ENCODE data around the gene CAMK1D. TPM values are rescaled to one million over a fixed set of nuclear protein-coding genes. Genes with fewer than 3 reads are reported as not detected.

Gene CAMK1D
- polyA plus RNA-seq, 1 of the 3 experiments (the other 2 are of a cell fraction), result 4.1 TPM

GRCh38 chr10:12550994-12551393, 201.6 kb downstream of the CAMK1D start:
- H3K27me3 ChIP-seq (ENCODE audit: insufficient read depth), result no peaks in the 10 kb centered on the region
- H3K79me2 ChIP-seq (ENCODE audit: insufficient read depth), result no peaks in the 10 kb centered on the region
- no peak overlapping the region for H3K4me2 ChIP-seq
- no peaks in the 10 kb centered on the region for H3F3A ChIP-seq (replicated peaks; ENCODE audit: insufficient read depth)
- 97% methylated on average over 8 of the region's 8 CpGs for WGBS (ENCODE audit: low lambda C conversion rate)
- TF ChIP-seq, protein P1, sequence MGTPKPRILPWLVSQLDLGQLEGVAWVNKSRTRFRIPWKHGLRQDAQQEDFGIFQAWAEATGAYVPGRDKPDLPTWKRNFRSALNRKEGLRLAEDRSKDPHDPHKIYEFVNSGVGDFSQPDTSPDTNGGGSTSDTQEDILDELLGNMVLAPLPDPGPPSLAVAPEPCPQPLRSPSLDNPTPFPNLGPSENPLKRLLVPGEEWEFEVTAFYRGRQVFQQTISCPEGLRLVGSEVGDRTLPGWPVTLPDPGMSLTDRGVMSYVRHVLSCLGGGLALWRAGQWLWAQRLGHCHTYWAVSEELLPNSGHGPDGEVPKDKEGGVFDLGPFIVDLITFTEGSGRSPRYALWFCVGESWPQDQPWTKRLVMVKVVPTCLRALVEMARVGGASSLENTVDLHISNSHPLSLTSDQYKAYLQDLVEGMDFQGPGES (IDR thresholded peaks at IDR 0.05; ENCODE audit: low read depth, low read length), result no peak
- TF ChIP-seq TCF12 (IDR thresholded peaks at IDR 0.05) (no peak), RFX5 (IDR thresholded peaks at IDR 0.05; ENCODE audit: low read length) (no peak), CHD2 (IDR thresholded peaks at IDR 0.05; ENCODE audit: low read length, partially characterized antibody) (no peak), RCOR1 (IDR thresholded peaks at IDR 0.05; ENCODE audit: low read length) (no peak)
- no peak overlapping the region for H3K4me3 ChIP-seq (ENCODE audit: low read depth in 2 of 2, low read length in 1 of 2)
- H3K9ac ChIP-seq, result no peak overlapping the region
- ChIA-PET CTCF (no interaction called here), POLR2A (interaction anchor here (0.6 kb wide), 1 partner anchor 941 kb away, joined by 3 read pairs; no protein-coding TSS in a partner anchor)
- H3K9me2 ChIP-seq, result no peaks in the 10 kb centered on the region
- H3K9me3 ChIP-seq, result no peaks in the 10 kb centered on the region
- no peaks in the 10 kb centered on the region for H4K20me1 ChIP-seq (ENCODE audit: insufficient read depth)
- H3K4me1 ChIP-seq (ENCODE audit: control insufficient read depth in 1 of 2, insufficient read depth in 2 of 2, low read depth in 1 of 2, low read length in 1 of 2), result no peaks in the 10 kb centered on the region; a peak in 1 of 4 replicates
- H3K36me3 ChIP-seq (replicated peaks in 1 of 2; ENCODE audit: control insufficient read depth in 1 of 2, insufficient read depth in 2 of 2, low read length in 1 of 2), result no peaks in the 10 kb centered on the region
- no peak overlapping the region for H2AFZ ChIP-seq (ENCODE audit: low read depth)
- H3K27ac ChIP-seq (ENCODE audit: low read depth in 2 of 2, low read length in 1 of 2), result no peak overlapping the region
- DNase-seq, result no peak

DNA sequence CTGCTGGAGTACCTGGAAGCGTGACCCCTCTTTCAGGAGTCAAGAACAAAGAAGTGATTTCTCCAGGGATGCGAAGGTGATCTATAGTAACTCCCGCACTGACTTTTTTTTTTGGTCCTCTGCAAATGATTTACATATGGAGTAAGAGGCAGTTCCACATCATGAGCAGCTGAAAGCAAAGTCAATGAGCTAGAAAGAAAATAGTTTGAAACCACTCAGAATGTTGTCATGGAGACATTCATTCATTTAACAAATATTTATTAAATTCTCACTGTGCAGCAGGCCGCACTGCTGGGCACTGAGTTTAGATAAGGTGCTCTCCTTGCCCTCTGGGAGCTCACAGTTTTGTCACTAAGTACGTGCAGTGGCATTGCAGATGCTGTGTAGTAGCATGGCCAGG, 206.7 kb downstream of the CAMK1D start:
- 78% methylated on average over 5 of the region's 5 CpGs for WGBS (ENCODE audit: low lambda C conversion rate)
- DNase-seq, result no peak
- H3K4me3 ChIP-seq (ENCODE audit: low read depth in 2 of 2, low read length in 1 of 2), result no peak overlapping the region
- no peaks in the 10 kb centered on the region for H3K9me3 ChIP-seq
- no peak overlapping the region for H2AFZ ChIP-seq (ENCODE audit: low read depth)
- H3K79me2 ChIP-seq (ENCODE audit: insufficient read depth), result no peaks in the 10 kb centered on the region
- CTCF ChIA-PET, result no interaction called here
- no peaks in the 10 kb centered on the region for H4K20me1 ChIP-seq (ENCODE audit: insufficient read depth)
- H3F3A ChIP-seq (replicated peaks; ENCODE audit: insufficient read depth), result no peaks in the 10 kb centered on the region
- H3K27ac ChIP-seq (ENCODE audit: low read depth in 2 of 2, low read length in 1 of 2), result no peak overlapping the region
- H3K4me2 ChIP-seq, result no peak overlapping the region
- H3K27me3 ChIP-seq (ENCODE audit: insufficient read depth), result no peaks in the 10 kb centered on the region
- no peaks in the 10 kb centered on the region for H3K9me2 ChIP-seq
- POLR2A ChIA-PET, result no interaction called here
- H3K9ac ChIP-seq, result no peak overlapping the region
- H3K36me3 ChIP-seq (replicated peaks in 1 of 2; ENCODE audit: control insufficient read depth in 1 of 2, insufficient read depth in 2 of 2, low read length in 1 of 2), result no peaks in the 10 kb centered on the region
- TF ChIP-seq JUND (IDR thresholded peaks at IDR 0.05), result no peak
- TF ChIP-seq, protein P1 (IDR thresholded peaks at IDR 0.05; ENCODE audit: low read depth, low read length), result no peak
- H3K4me1 ChIP-seq (ENCODE audit: control insufficient read depth in 1 of 2, insufficient read depth in 2 of 2, low read depth in 1 of 2, low read length in 1 of 2), result no peaks in the 10 kb centered on the region

DNA sequence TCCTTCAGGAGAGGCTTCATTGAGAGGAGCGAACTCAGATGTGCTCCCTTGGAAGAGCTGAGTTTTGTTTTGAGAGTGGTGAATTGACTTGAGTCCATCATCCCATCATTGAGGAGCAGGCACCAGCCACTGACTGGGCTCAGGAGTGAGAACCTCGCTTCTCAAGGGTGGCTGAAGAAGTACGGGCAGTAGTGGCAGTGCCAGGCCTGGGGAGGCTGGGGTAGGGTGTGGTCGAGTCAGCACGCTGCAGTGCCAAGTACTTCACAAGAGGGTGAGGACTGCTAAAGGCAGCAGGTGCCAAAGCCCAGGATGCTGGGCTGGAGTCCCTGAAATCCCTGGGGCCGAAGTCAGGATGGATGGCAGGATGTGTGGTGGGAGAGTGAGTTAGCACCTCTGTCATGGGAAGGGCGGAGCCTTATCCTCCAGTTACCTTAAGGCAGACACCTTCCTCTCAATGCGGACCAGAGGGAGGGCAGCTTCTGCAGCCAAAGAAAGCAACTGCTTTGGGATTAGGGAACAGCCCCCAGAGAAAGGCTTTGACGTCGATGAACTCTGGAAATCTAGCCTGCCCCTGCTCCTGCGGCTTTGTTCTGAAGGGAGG, 210.3 kb downstream of the CAMK1D start:
- no peaks in the 10 kb centered on the region for H3K4me1 ChIP-seq (ENCODE audit: control insufficient read depth in 1 of 2, insufficient read depth in 2 of 2, low read depth in 1 of 2, low read length in 1 of 2)
- H2AFZ ChIP-seq (ENCODE audit: low read depth), result no peak overlapping the region
- H3F3A ChIP-seq (replicated peaks; ENCODE audit: insufficient read depth), result no peaks in the 10 kb centered on the region
- DNase-seq, result no peak
- 73% methylated on average over 10 of the region's 11 CpGs for WGBS (ENCODE audit: low lambda C conversion rate)
- no peak overlapping the region for H3K4me3 ChIP-seq (ENCODE audit: low read depth in 2 of 2, low read length in 1 of 2)
- H3K79me2 ChIP-seq (ENCODE audit: insufficient read depth), result no peaks in the 10 kb centered on the region
- CTCF ChIA-PET, result no interaction called here
- no peak overlapping the region for H3K9ac ChIP-seq
- no peaks in the 10 kb centered on the region for H3K36me3 ChIP-seq (replicated peaks in 1 of 2; ENCODE audit: control insufficient read depth in 1 of 2, insufficient read depth in 2 of 2, low read length in 1 of 2)
- TF ChIP-seq ELF1 (IDR thresholded peaks at IDR 0.05) (no peak), MXI1 (IDR thresholded peaks at IDR 0.05; ENCODE audit: low read depth, low read length) (no peak), RCOR1 (IDR thresholded peaks at IDR 0.05; ENCODE audit: low read length) (no peak), ZBTB33 (IDR thresholded peaks at IDR 0.05; ENCODE audit: borderline replicate concordance, low read depth) (no peak), JUND (IDR thresholded peaks at IDR 0.05) (no peak)
- H3K9me2 ChIP-seq, result no peaks in the 10 kb centered on the region
- H3K4me2 ChIP-seq, result no peak overlapping the region
- no peak overlapping the region for H3K27ac ChIP-seq (ENCODE audit: low read depth in 2 of 2, low read length in 1 of 2)
- POLR2A ChIA-PET, result no interaction called here
- H3K27me3 ChIP-seq (ENCODE audit: insufficient read depth), result no peaks in the 10 kb centered on the region
- no peaks in the 10 kb centered on the region for H4K20me1 ChIP-seq (ENCODE audit: insufficient read depth)
- no peaks in the 10 kb centered on the region for H3K9me3 ChIP-seq

Measured in SK-N-SH (cell line).